ENCODE data around the gene GRIN2B. TPM values are rescaled to one million over a fixed set of nuclear protein-coding genes. Genes with fewer than 3 reads are reported as not detected.

The GRIN2B gene
- total and polyA plus RNA-seq, 2 donors (not counting 1 experiment from before 2014, with no cell fraction given), result under 0.01 TPM; not detected in 1

DNA sequence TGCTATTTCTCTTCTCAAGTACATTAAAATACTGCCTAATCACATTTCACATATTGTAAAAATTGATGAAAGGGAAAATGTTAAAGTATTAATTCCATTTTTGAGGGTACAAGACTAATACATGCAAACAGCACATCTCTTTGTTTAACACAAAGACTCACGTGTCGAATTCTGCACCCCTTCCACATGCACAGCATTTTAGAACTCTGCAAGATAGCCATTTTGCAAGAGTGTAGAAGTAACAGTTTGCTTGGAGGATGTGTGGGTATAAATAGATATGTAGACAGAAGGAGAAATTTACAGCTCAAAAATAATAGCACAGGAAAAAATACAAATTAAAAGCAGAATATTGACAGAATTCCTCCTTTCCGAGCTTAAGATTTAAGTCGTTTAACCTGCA is 2.5 kb downstream of the GRIN2B start:
- TF ChIP-seq CTCF (conservative IDR thresholded peaks at IDR 0.05 in 1 of 2, IDR thresholded peaks at IDR 0.05 in 1 of 2; ENCODE audit: low read depth in 1 of 2, low read length in 2 of 2) (no peak), EZH2 (IDR thresholded peaks at IDR 0.05; ENCODE audit: low read length, missing control alignments) (no peak)
- DNase-seq (ENCODE audit: low read depth in 2 of 2), result no peak
- H3K4me3 ChIP-seq (replicated peaks in 1 of 4; ENCODE audit: control extremely low read depth in 1 of 4, insufficient read depth in 1 of 4, low read depth in 3 of 4, low read length in 4 of 4), result no peak overlapping the region
- no peak overlapping the region for H2AFZ ChIP-seq (ENCODE audit: low read length)
- no peaks in the 10 kb centered on the region for H3K36me3 ChIP-seq (ENCODE audit: control insufficient read depth, insufficient read depth, low read length)
- no peaks in the 10 kb centered on the region for H3K4me1 ChIP-seq (ENCODE audit: control insufficient read depth, extremely low read depth, insufficient read depth, low read length)
- H3K4me2 ChIP-seq (ENCODE audit: extremely low read depth, insufficient read depth, low read length), result no peak overlapping the region
- no peaks in the 10 kb centered on the region for H4K20me1 ChIP-seq (ENCODE audit: control insufficient read depth, extremely low read depth, insufficient read depth, low read length)
- peaks cover 9% of the 10 kb centered on the region for H3K27me3 ChIP-seq (ENCODE audit: control insufficient read depth, insufficient read depth, low read length)
- H3K9me3 ChIP-seq (ENCODE audit: control insufficient read depth, insufficient read depth, low read depth, low read length), result no peaks in the 10 kb centered on the region
- no peak overlapping the region for H3K9ac ChIP-seq (ENCODE audit: insufficient read depth, low read length)
- H3K79me2 ChIP-seq (ENCODE audit: control insufficient read depth, insufficient read depth, low read length), result no peaks in the 10 kb centered on the region
- H3K27ac ChIP-seq (ENCODE audit: insufficient read depth, low read length), result no peak overlapping the region

DNA sequence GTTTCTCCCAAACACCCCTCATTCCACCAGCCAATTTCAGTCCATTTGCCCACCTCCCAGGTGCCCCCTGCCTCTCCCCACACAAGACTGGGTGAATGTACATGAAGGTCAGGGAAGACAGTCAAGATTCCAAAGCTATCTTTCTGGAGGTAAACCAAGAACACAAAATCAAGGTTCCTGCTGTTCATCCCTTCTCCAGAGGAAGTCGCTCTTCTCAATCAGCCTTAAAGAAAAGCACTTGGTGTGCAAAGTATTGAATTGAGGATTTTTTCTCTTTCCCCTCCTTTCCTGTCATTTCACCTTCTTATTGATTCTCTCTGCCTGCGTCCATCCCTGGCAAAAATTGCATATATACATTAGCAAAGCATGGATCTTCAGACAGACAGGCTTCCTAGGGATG is 4.5 kb downstream of the GRIN2B start:
- H3K36me3 ChIP-seq (ENCODE audit: control insufficient read depth, insufficient read depth, low read length), result no peaks in the 10 kb centered on the region
- H3K4me3 ChIP-seq (replicated peaks in 1 of 4; ENCODE audit: control extremely low read depth in 1 of 4, insufficient read depth in 1 of 4, low read depth in 3 of 4, low read length in 4 of 4), result no peak overlapping the region
- no peak for DNase-seq (ENCODE audit: low read depth in 2 of 2)
- no peak for TF ChIP-seq CTCF (conservative IDR thresholded peaks at IDR 0.05 in 1 of 2, IDR thresholded peaks at IDR 0.05 in 1 of 2; ENCODE audit: low read depth in 1 of 2, low read length in 2 of 2)
- no peak for TF ChIP-seq EZH2 (IDR thresholded peaks at IDR 0.05; ENCODE audit: low read length, missing control alignments)
- H3K4me2 ChIP-seq (ENCODE audit: extremely low read depth, insufficient read depth, low read length), result no peak overlapping the region
- H3K27ac ChIP-seq (ENCODE audit: insufficient read depth, low read length), result no peak overlapping the region
- H3K79me2 ChIP-seq (ENCODE audit: control insufficient read depth, insufficient read depth, low read length), result no peaks in the 10 kb centered on the region
- no peak overlapping the region for H3K9ac ChIP-seq (ENCODE audit: insufficient read depth, low read length)
- H2AFZ ChIP-seq (ENCODE audit: low read length), result no peak overlapping the region
- H3K9me3 ChIP-seq (ENCODE audit: control insufficient read depth, insufficient read depth, low read depth, low read length), result no peaks in the 10 kb centered on the region
- H4K20me1 ChIP-seq (ENCODE audit: control insufficient read depth, extremely low read depth, insufficient read depth, low read length), result no peaks in the 10 kb centered on the region
- no peaks in the 10 kb centered on the region for H3K4me1 ChIP-seq (ENCODE audit: control insufficient read depth, extremely low read depth, insufficient read depth, low read length)
- H3K27me3 ChIP-seq (ENCODE audit: control insufficient read depth, insufficient read depth, low read length), result peaks cover 9% of the 10 kb centered on the region

- H4K20me1 ChIP-seq (ENCODE audit: control insufficient read depth, extremely low read depth, insufficient read depth, low read length), result no peaks in the 10 kb centered on the region
- H3K27ac ChIP-seq (ENCODE audit: insufficient read depth, low read length), result no peak overlapping the region
- no peak overlapping the region for H3K4me3 ChIP-seq (replicated peaks in 1 of 4; ENCODE audit: control extremely low read depth in 1 of 4, insufficient read depth in 1 of 4, low read depth in 3 of 4, low read length in 4 of 4)
- no peaks in the 10 kb centered on the region for H3K79me2 ChIP-seq (ENCODE audit: control insufficient read depth, insufficient read depth, low read length)
- no peak overlapping the region for H3K4me2 ChIP-seq (ENCODE audit: extremely low read depth, insufficient read depth, low read length)
- no peak for TF ChIP-seq EZH2 (IDR thresholded peaks at IDR 0.05; ENCODE audit: low read length, missing control alignments)
- no peak for TF ChIP-seq CTCF (conservative IDR thresholded peaks at IDR 0.05 in 1 of 2, IDR thresholded peaks at IDR 0.05 in 1 of 2; ENCODE audit: low read depth in 1 of 2, low read length in 2 of 2)
- no peak overlapping the region for H3K9ac ChIP-seq (ENCODE audit: insufficient read depth, low read length)
- H2AFZ ChIP-seq (ENCODE audit: low read length), result no peak overlapping the region
- peaks cover 7% of the 10 kb centered on the region for H3K27me3 ChIP-seq (ENCODE audit: control insufficient read depth, insufficient read depth, low read length)
- no peaks in the 10 kb centered on the region for H3K36me3 ChIP-seq (ENCODE audit: control insufficient read depth, insufficient read depth, low read length)
- no peaks in the 10 kb centered on the region for H3K4me1 ChIP-seq (ENCODE audit: control insufficient read depth, extremely low read depth, insufficient read depth, low read length)
- no peak for DNase-seq (ENCODE audit: low read depth in 2 of 2)
- no peaks in the 10 kb centered on the region for H3K9me3 ChIP-seq (ENCODE audit: control insufficient read depth, insufficient read depth, low read depth, low read length)
These were observed 5.3 kb downstream of the GRIN2B start for GRCh38 chr12:13976028-13976584.

Measured in fibroblast of lung (primary cell).